Testis (tissue), 2 donors: ENCODE measurements around the gene GABBR2.

Source experiments
- CTCF ChIP-seq, 3 experiments: fragments of 450-650 bp in 2 of 3; fragments of 200-600 bp in 1 of 3; sonication (generic) in 1 of 3; IDR thresholded peaks; one replicate each; pipeline ENCODE4 v1.5.1; 2016 to 2019; ENCODE audit warnings: antibody characterized with exemption in 3 of 3, mild to moderate bottlenecking in 2 of 3, moderate library complexity in 1 of 3
- POLR2A ChIP-seq: fragments of 450-650 bp; IDR thresholded peaks from one replicate; pipeline ENCODE4 v1.6.1; 2017; ENCODE audit warnings: antibody characterized with exemption, mild to moderate bottlenecking, moderate library complexity

GRCh38 chr9:98249771-98250170 lies 459.0 kb downstream of the GABBR2 start:
- TF ChIP-seq CTCF (IDR thresholded peaks at IDR 0.05) (no peak), POLR2A (no peak)
